GM23338 (cell line): Measurements from ENCODE around the gene ASCL2. TPM values are rescaled to one million over a fixed set of nuclear protein-coding genes. Genes with fewer than 3 reads are reported as not detected.

ENCODE experiments used
- ATAC-seq: fragments of 200-7000 bp; cut with Tn5 transposase; 3 replicates; pipeline ENCODE4 v1.9.1; 2020
- DNase-seq: peaks from one replicate; pipeline ENCODE4 v3.0.0-alpha.2; 2015; ENCODE audit warnings: low spot score
- H2AFZ ChIP-seq: fragments of 200-600 bp; sonication (generic); 2 replicates; pipeline ENCODE4 v1.8.0; 2016; ENCODE audit warnings: antibody characterized with exemption, mild to moderate bottlenecking, moderate library complexity
- H3F3A ChIP-seq: fragments of 200-600 bp; sonication (generic); replicated peaks from 2 replicates; pipeline ENCODE4 v1.8.0; 2017; ENCODE audit warnings: antibody characterized with exemption, mixed run types, low read depth
- H3K27ac ChIP-seq: fragments of 200-600 bp; sonication (generic); 2 replicates; pipeline ENCODE4 v1.6.1; 2016; ENCODE audit warnings: low read depth
- H3K27me3 ChIP-seq: fragments of 200-600 bp; sonication (generic); 2 replicates; pipeline ENCODE4 v1.8.0; 2016; ENCODE audit warnings: mild to moderate bottlenecking, mixed run types, moderate library complexity; ENCODE audit not compliant: insufficient read depth
- H3K36me3 ChIP-seq: fragments of 200-600 bp; sonication (generic); 2 replicates; pipeline ENCODE4 v1.8.0; 2016; ENCODE audit warnings: mild to moderate bottlenecking; ENCODE audit not compliant: insufficient read depth
- H3K4me1 ChIP-seq: fragments of 200-600 bp; sonication (generic); 2 replicates; pipeline ENCODE4 v1.8.0; 2016; ENCODE audit warnings: mild to moderate bottlenecking, moderate library complexity; ENCODE audit not compliant: insufficient read depth
- H3K4me2 ChIP-seq: fragments of 200-600 bp; sonication (generic); 2 replicates; pipeline ENCODE4 v1.7.1; 2017; ENCODE audit warnings: mixed run types
- H3K4me3 ChIP-seq: fragments of 200-600 bp; sonication (generic); 2 replicates; pipeline ENCODE4 v1.6.1; 2016; ENCODE audit warnings: mixed run types
- H3K79me2 ChIP-seq: fragments of 200-600 bp; sonication (generic); replicated peaks from 2 replicates; pipeline ENCODE4 v1.8.0; 2017; ENCODE audit warnings: mild to moderate bottlenecking; ENCODE audit not compliant: insufficient read depth
- H3K9me2 ChIP-seq: fragments of 200-600 bp; sonication (generic); 2 replicates; pipeline ENCODE4 v1.8.0; 2017; ENCODE audit not compliant: insufficient read depth
- H4K20me1 ChIP-seq: fragments of 200-600 bp; sonication (generic); replicated peaks from 2 replicates; pipeline ENCODE4 v1.8.0; 2017; ENCODE audit warnings: mild to moderate bottlenecking; ENCODE audit not compliant: insufficient read depth
- H3K27ac Mint-ChIP-seq: 2 replicates; pipeline ENCODE4 v1.8.0; 2020; ENCODE audit warnings: inconsistent platforms, mild to moderate bottlenecking, moderate library complexity, mixed read lengths
- H3K27me3 Mint-ChIP-seq: 3 replicates; pipeline ENCODE4 v1.8.0; 2022; ENCODE audit warnings: low read depth, mild to moderate bottlenecking, moderate library complexity, mixed read lengths, inconsistent platforms; ENCODE audit not compliant: insufficient read depth, poor library complexity
- H3K36me3 Mint-ChIP-seq: 3 replicates; pipeline ENCODE4 v1.8.0; 2021; ENCODE audit warnings: low read depth, mild to moderate bottlenecking, inconsistent platforms, moderate library complexity, mixed read lengths
- H3K4me1 Mint-ChIP-seq: 3 replicates; pipeline ENCODE4 v1.8.0; 2020; ENCODE audit warnings: mild to moderate bottlenecking, inconsistent platforms, mixed read lengths
- H3K4me3 Mint-ChIP-seq: 3 replicates; pipeline ENCODE4 v1.8.0; 2021; ENCODE audit warnings: moderate library complexity, mild to moderate bottlenecking, inconsistent platforms, mixed read lengths
- H3K9me3 Mint-ChIP-seq: 3 replicates; pipeline ENCODE4 v1.8.0; 2020; ENCODE audit warnings: moderate library complexity, mild to moderate bottlenecking, inconsistent platforms, mixed read lengths
- CREB1 ChIP-seq: fragments of 250-450 bp; sonication (Bioruptor Pico); IDR thresholded peaks from 2 replicates; pipeline ENCODE4 v1.5.0; 2020; ENCODE audit warnings: low read depth, mild to moderate bottlenecking, moderate library complexity
- CTCF ChIP-seq, 2 experiments: fragments of 200-600 bp in 1 of 2; sonication (generic) in 1 of 2; conservative IDR thresholded peaks; 2 replicates each; pipeline versions ENCODE4 v1.5.1 to v1.6.1; 2016 to 2017; ENCODE audit warnings: antibody characterized with exemption in 2 of 2, low read depth in 2 of 2, mild to moderate bottlenecking in 2 of 2, moderate library complexity in 1 of 2
- ETS1 ChIP-seq: IDR thresholded peaks from 2 replicates; pipeline ENCODE4 v1.6.1; 2016; ENCODE audit warnings: antibody characterized with exemption
- EZH2 ChIP-seq: fragments of 200-600 bp; sonication (generic); IDR thresholded peaks from one replicate; pipeline ENCODE4 v1.8.0; 2017; ENCODE audit warnings: antibody characterized with exemption, mild to moderate bottlenecking, low read depth; ENCODE audit not compliant: unreplicated experiment
- EZH2phosphoT487 ChIP-seq: fragments of 200-600 bp; sonication (generic); IDR thresholded peaks from one replicate; pipeline ENCODE4 v1.8.1; 2018; ENCODE audit warnings: antibody characterized with exemption; ENCODE audit not compliant: unreplicated experiment
- JUNB ChIP-seq: IDR thresholded peaks from one replicate; pipeline ENCODE4 v1.6.1; 2016; ENCODE audit warnings: antibody characterized with exemption; ENCODE audit not compliant: unreplicated experiment
- NANOG ChIP-seq: IDR thresholded peaks from 2 replicates; pipeline ENCODE4 v1.6.1; 2016; ENCODE audit warnings: antibody characterized with exemption, borderline replicate concordance
- STAT1 ChIP-seq: IDR thresholded peaks from one replicate; pipeline ENCODE4 v1.6.1; 2016; ENCODE audit warnings: antibody characterized with exemption; ENCODE audit not compliant: unreplicated experiment
- ZNF462 ChIP-seq: fragments of 250-450 bp; sonication (Bioruptor Pico); IDR thresholded peaks from 2 replicates; pipeline ENCODE4 v1.5.0; 2020; ENCODE audit warnings: mild to moderate bottlenecking, moderate library complexity
- polyA plus RNA-seq: library from polyadenylated mRNA; unstranded; fragments of >200 nt; fragmentation: Nextera tagmentation; extraction: Ambion mirVana; gene quantifications from 2 replicates; pipeline ENCODE4 v1.2.1, GENCODE V29; 2016
- total RNA-seq: library from RNA; depleted of rRNA; stranded (reverse); fragments of >200 nt; shearing (Covaris generic); gene quantifications from 2 replicates; pipeline ENCODE4 v1.2.3, GENCODE V29; 2014

ASCL2 gene
- total and polyA plus RNA-seq, 2 experiments from 2014 or later, result 0.57 to 1.6 TPM

GRCh38 chr11:2316169-2316962 lies 46.0 kb upstream of the ASCL2 start:
- no peak overlapping the region for H3K4me3 Mint-ChIP-seq
- H3K27ac Mint-ChIP-seq, result no peak overlapping the region
- Histone ChIP-seq H3K36me3 (no peaks in the 10 kb centered on the region), H4K20me1 (no peaks in the 10 kb centered on the region), H3K9me2 (no peaks in the 10 kb centered on the region), H3K79me2 (no peaks in the 10 kb centered on the region), H2AFZ (no peak overlapping the region), H3F3A (no peaks in the 10 kb centered on the region), H3K4me2 (no peak overlapping the region), H3K4me1 (no peaks in the 10 kb centered on the region), H3K4me3 (no peak overlapping the region), H3K27me3 (no peaks in the 10 kb centered on the region), H3K27ac (no peak overlapping the region)
- H3K27me3 Mint-ChIP-seq, result peaks cover 10% of the 10 kb centered on the region
- TF ChIP-seq ZNF462 (CRISPR knock-in tag) (no peak), CREB1 (CRISPR knock-in tag) (no peak), NANOG (no peak)
- H3K4me1 Mint-ChIP-seq, result no peaks in the 10 kb centered on the region
- H3K9me3 Mint-ChIP-seq, result peaks cover 3% of the 10 kb centered on the region; the same call in 1 of the 3 replicates
- DNase-seq, result no peak
- ATAC-seq, result no peak
- no peaks in the 10 kb centered on the region; the same call in 2 of the 3 replicates for H3K36me3 Mint-ChIP-seq

GRCh38 chr11:2315395-2316168 lies 45.2 kb upstream of the ASCL2 start:
- Histone ChIP-seq H3K4me1 (no peaks in the 10 kb centered on the region), H3K27me3 (no peaks in the 10 kb centered on the region), H4K20me1 (no peaks in the 10 kb centered on the region), H2AFZ (no peak overlapping the region), H3F3A (no peaks in the 10 kb centered on the region), H3K79me2 (no peaks in the 10 kb centered on the region), H3K4me3 (no peak overlapping the region), H3K36me3 (no peaks in the 10 kb centered on the region), H3K27ac (no peak overlapping the region), H3K9me2 (no peaks in the 10 kb centered on the region), H3K4me2 (no peak overlapping the region)
- Mint-ChIP-seq H3K4me1 (no peaks in the 10 kb centered on the region), H3K27me3 (peaks cover 10% of the 10 kb centered on the region), H3K36me3 (no peaks in the 10 kb centered on the region; the same call in 2 of the 3 replicates), H3K27ac (no peak overlapping the region), H3K9me3 (peaks cover 3% of the 10 kb centered on the region; the same call in 1 of the 3 replicates), H3K4me3 (no peak overlapping the region)
- DNase-seq (no peak), ATAC-seq (no peak)
- TF ChIP-seq JUNB, result no peak
- no peak for TF ChIP-seq CTCF (conservative IDR thresholded peaks at IDR 0.05; ENCODE audit: low read depth in 2 of 2)
- no peak for TF ChIP-seq EZH2phosphoT487
- no peak for TF ChIP-seq STAT1
- TF ChIP-seq EZH2, result no peak
- no peak for TF ChIP-seq ETS1
